Measurements from ENCODE around the gene ESYT1. TPM values are rescaled to one million over a fixed set of nuclear protein-coding genes. Genes with fewer than 3 reads are reported as not detected.

ESYT1 gene
- total RNA-seq, 4 donors from 2014 or later, result 151 to 245 (median 214) TPM

DNA sequence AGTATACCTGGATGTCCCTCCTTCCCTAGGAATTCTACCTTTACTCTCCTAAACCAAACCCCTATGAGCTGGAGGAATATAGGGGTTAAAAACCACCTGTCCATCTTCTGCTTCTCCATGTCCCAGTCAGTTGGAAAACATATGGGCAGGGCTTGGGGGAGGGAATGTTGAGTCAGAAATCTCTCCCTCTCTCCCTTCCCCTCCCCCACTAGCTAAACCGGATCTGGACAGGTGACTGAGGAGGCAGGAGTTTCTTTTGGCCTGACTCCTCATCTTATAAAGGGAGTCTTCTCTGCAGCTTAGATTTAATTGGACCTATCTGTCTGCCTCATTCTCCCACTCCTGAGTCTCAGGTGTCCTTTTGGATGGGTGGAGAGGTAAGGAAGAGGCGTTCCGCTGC lies 42.0 kb upstream of the ESYT1 start:
- no peak overlapping the region for H3K4me3 ChIP-seq
- WGBS, result 84% methylated on average over 3 of the region's 3 CpGs
- no peak for TF ChIP-seq POLR2AphosphoS5 (IDR thresholded peaks at IDR 0.05)
- TF ChIP-seq POLR2A (IDR thresholded peaks at IDR 0.05; ENCODE audit: low read depth), result no peak

GRCh38 chr12:56086608-56087007 lies 41.5 kb upstream of the ESYT1 start:
- DNase-seq (ENCODE audit: extremely low spot score), result no peak
- H3K4me1 ChIP-seq, result no peaks in the 10 kb centered on the region

More for the DNA sequence above, 42.0 kb upstream of the ESYT1 start:
- no peaks in the 10 kb centered on the region for H3K4me1 ChIP-seq
- DNase-seq (ENCODE audit: extremely low spot score), result no peak
- no peak overlapping the region for H3K27ac ChIP-seq (replicated peaks in 1 of 4)
- H3K9me3 ChIP-seq, result no peaks in the 10 kb centered on the region
- peaks cover 0 to 17% (median 0%) of the 10 kb centered on the region in 4 donors for H3K27me3 ChIP-seq
- intact Hi-C loops (cut with DNase I), result no loop called here
- H3K36me3 ChIP-seq, result no peaks in the 10 kb centered on the region

GRCh38 chr12:56087220-56087619 lies 40.8 kb upstream of the ESYT1 start:
- intact Hi-C loops (cut with DNase I), result no loop called here
- Histone ChIP-seq H3K36me3 (no peaks in the 10 kb centered on the region), H3K4me1 (no peaks in the 10 kb centered on the region), H3K4me3 (no peak overlapping the region), H3K9me3 (no peaks in the 10 kb centered on the region), H3K27ac (replicated peaks in 1 of 4) (peak overlapping the region in 1 of 4 donors; percentile 36), H3K27me3 (peaks cover 0 to 9% (median 0%) of the 10 kb centered on the region in 4 donors)
- DNase-seq (ENCODE audit: extremely low spot score), result no peak
- no peak for TF ChIP-seq POLR2A (IDR thresholded peaks at IDR 0.05; ENCODE audit: low read depth)
- TF ChIP-seq, protein P1, sequence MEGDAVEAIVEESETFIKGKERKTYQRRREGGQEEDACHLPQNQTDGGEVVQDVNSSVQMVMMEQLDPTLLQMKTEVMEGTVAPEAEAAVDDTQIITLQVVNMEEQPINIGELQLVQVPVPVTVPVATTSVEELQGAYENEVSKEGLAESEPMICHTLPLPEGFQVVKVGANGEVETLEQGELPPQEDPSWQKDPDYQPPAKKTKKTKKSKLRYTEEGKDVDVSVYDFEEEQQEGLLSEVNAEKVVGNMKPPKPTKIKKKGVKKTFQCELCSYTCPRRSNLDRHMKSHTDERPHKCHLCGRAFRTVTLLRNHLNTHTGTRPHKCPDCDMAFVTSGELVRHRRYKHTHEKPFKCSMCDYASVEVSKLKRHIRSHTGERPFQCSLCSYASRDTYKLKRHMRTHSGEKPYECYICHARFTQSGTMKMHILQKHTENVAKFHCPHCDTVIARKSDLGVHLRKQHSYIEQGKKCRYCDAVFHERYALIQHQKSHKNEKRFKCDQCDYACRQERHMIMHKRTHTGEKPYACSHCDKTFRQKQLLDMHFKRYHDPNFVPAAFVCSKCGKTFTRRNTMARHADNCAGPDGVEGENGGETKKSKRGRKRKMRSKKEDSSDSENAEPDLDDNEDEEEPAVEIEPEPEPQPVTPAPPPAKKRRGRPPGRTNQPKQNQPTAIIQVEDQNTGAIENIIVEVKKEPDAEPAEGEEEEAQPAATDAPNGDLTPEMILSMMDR (IDR thresholded peaks at IDR 0.05), result no peak
- no peak for TF ChIP-seq EP300 (IDR thresholded peaks at IDR 0.05)
- no peak for TF ChIP-seq POLR2AphosphoS5 (IDR thresholded peaks at IDR 0.05)
- WGBS, result 86% methylated on average over 5 of the region's 6 CpGs

More at GRCh38 chr12:56086608-56087007, 41.5 kb upstream of the ESYT1 start:
- TF ChIP-seq POLR2A (IDR thresholded peaks at IDR 0.05; ENCODE audit: low read depth), result no peak
- TF ChIP-seq POLR2AphosphoS5 (IDR thresholded peaks at IDR 0.05), result no peak
- TF ChIP-seq, protein P1 (IDR thresholded peaks at IDR 0.05), result no peak
- no peak for TF ChIP-seq EP300 (IDR thresholded peaks at IDR 0.05)
- no peaks in the 10 kb centered on the region for H3K9me3 ChIP-seq
- no peak overlapping the region for H3K27ac ChIP-seq (replicated peaks in 1 of 4)
- WGBS, result 86% methylated on average over 6 of the region's 6 CpGs
- no peak overlapping the region for H3K4me3 ChIP-seq
- intact Hi-C loops (cut with DNase I), result no loop called here
- H3K27me3 ChIP-seq, result peaks cover 0 to 12% (median 0%) of the 10 kb centered on the region in 4 donors
- H3K36me3 ChIP-seq, result no peaks in the 10 kb centered on the region

DNA sequence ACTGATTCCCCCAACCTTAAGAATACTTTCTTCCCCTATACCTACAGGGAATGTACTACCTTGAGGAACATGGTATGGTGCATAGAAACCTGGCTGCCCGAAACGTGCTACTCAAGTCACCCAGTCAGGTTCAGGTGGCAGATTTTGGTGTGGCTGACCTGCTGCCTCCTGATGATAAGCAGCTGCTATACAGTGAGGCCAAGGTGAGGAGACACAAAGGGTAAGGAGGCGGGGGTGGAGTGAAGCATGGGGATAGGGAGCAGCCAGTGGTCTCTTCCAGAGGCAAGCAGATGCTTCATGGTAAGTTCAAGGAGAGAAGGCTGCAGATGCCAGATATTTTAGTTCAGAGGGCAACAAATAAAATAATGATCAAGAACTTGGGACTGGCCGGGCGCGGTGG lies 30.3 kb upstream of the ESYT1 start:
- H3K27me3 ChIP-seq, result no peaks in the 10 kb centered on the region
- 88% methylated on average over 6 of the region's 6 CpGs for WGBS
- TF ChIP-seq POLR2AphosphoS5 (IDR thresholded peaks at IDR 0.05) (no peak), EP300 (IDR thresholded peaks at IDR 0.05) (no peak)
- H3K27ac ChIP-seq (replicated peaks in 1 of 4), result no peak overlapping the region
- intact Hi-C loops (cut with DNase I), result no loop called here
- peaks cover 0 to 5% (median 0%) of the 10 kb centered on the region in 4 donors for H3K36me3 ChIP-seq
- no peak overlapping the region for H3K4me3 ChIP-seq
- no peaks in the 10 kb centered on the region for H3K9me3 ChIP-seq
- H3K4me1 ChIP-seq, result peaks cover 0 to under 1% (median 0%) of the 10 kb centered on the region in 4 donors
- no peak for DNase-seq (ENCODE audit: extremely low spot score)

DNA sequence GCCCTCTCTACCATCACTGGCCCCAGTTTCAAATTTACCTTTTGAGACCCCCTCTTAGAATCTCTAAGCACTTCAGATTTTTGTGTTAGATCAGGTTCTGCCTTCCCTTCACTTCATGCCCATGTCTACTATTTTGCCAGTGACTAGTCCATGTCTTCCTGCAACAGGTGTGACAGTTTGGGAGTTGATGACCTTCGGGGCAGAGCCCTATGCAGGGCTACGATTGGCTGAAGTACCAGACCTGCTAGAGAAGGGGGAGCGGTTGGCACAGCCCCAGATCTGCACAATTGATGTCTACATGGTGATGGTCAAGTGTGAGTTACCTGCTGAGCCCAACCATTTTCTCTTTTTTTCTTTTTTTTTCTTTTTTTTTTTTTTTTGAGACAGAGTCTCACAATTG lies 29.5 kb upstream of the ESYT1 start:
- WGBS, result 74% methylated on average over 3 of the region's 3 CpGs
- intact Hi-C loops (cut with DNase I), result no loop called here
- no peak for DNase-seq (ENCODE audit: extremely low spot score)

More for the DNA sequence above, 29.5 kb upstream of the ESYT1 start:
- Histone ChIP-seq H3K36me3 (peaks cover 0 to 5% (median 0%) of the 10 kb centered on the region in 4 donors), H3K27me3 (no peaks in the 10 kb centered on the region), H3K9me3 (no peaks in the 10 kb centered on the region), H3K4me3 (no peak overlapping the region), H3K27ac (replicated peaks in 1 of 4) (no peak overlapping the region), H3K4me1 (peaks cover 0 to 8% (median 8%) of the 10 kb centered on the region in 4 donors)
- TF ChIP-seq POLR2A (IDR thresholded peaks at IDR 0.05; ENCODE audit: low read depth) (no peak), EP300 (IDR thresholded peaks at IDR 0.05) (no peak), POLR2AphosphoS5 (IDR thresholded peaks at IDR 0.05) (no peak)
- TF ChIP-seq, protein P1 (IDR thresholded peaks at IDR 0.05), result no peak
